ENCODE data around the gene FAM163A.

DNA sequence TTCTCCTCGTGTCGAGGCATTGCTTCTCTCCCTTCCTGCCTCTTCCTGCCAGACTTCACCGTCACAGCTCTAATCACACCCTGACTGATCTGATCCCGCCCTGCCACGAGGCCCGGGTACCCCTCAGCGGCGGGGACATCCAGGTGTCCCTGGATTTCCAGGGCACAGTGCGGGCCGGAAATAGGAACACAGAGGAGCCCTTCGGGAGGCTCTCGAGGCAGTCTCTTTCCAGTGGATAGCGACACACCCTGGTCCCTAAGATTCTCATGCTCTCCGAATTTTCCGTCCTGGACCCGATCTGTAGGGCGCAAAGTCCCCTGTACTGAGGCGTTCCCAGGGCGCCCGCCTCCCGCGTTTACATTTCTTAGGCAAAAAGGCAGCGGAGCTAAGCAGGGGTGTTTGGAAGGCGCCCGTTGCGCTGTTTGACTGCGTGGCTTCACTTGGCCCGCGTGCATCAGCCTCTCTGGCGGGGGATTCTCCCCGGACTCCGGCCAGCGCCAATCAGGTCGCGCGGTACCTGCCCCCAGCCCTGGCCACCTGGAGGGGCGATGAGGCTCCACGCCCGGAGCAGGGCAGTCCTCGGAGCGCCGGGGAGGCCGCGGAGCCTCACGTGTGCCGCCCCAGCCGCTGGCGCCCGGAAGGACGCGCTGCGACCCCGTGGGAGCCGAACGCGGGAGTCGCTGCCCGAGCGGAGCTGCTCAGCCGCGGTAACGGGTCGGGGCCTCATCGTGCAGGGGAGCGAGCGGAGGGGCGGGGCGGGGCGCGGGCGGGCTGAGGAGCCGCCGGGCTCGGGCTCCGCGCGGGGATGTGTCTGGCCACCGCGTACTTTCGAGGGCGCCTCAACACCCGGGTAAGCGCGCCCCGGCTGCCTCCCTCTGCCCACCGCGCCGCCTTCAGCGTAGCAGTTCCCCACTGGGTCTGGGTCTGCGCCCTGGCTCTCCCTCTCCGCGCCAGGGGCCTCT is at the start of gene FAM163A:
- TF ChIP-seq, protein P1, sequence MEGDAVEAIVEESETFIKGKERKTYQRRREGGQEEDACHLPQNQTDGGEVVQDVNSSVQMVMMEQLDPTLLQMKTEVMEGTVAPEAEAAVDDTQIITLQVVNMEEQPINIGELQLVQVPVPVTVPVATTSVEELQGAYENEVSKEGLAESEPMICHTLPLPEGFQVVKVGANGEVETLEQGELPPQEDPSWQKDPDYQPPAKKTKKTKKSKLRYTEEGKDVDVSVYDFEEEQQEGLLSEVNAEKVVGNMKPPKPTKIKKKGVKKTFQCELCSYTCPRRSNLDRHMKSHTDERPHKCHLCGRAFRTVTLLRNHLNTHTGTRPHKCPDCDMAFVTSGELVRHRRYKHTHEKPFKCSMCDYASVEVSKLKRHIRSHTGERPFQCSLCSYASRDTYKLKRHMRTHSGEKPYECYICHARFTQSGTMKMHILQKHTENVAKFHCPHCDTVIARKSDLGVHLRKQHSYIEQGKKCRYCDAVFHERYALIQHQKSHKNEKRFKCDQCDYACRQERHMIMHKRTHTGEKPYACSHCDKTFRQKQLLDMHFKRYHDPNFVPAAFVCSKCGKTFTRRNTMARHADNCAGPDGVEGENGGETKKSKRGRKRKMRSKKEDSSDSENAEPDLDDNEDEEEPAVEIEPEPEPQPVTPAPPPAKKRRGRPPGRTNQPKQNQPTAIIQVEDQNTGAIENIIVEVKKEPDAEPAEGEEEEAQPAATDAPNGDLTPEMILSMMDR (IDR thresholded peaks at IDR 0.05; ENCODE audit: low read length), result no peak
- no peak for TF ChIP-seq EZH2 (IDR thresholded peaks at IDR 0.05; ENCODE audit: borderline replicate concordance, low read length)
